A549 (cell line): Measurements from ENCODE around the gene FUCA1. TPM values are rescaled to one million over a fixed set of nuclear protein-coding genes. Genes with fewer than 3 reads are reported as not detected.

Experiments
- ATAC-seq, 2 experiments: fragments of 200-7000 bp in 1 of 2; fragments of >200 bp in 1 of 2; cut with Nextera tagmentation in 1 of 2; cut with Tn5 transposase in 1 of 2; 3 replicates each; pipeline versions ENCODE4 v1.8.0 to v1.9.1; 2018 to 2020; ENCODE audit warnings: mild to moderate bottlenecking in 1 of 2, moderate library complexity in 1 of 2
- CTCF ChIA-PET: fragments of 300-600 bp; sonication (Branson Sonifier 250); formaldehyde crosslinking; extraction: SDS; loops from one replicate; lab custom pipeline; 2021; ENCODE audit warnings: antibody characterized with exemption, inconsistent platforms; lab: Yijun Ruan, JAX
- POLR2A ChIA-PET: fragments of 350-600 bp; formaldehyde crosslinking; extraction: SDS; loops from one replicate; lab custom pipeline; 2021; ENCODE audit warnings: antibody characterized with exemption, inconsistent platforms; lab: Yijun Ruan, JAX
- DNase-seq, 2 experiments: peaks; one replicate each; pipeline versions ENCODE4 v3.0.0 to v3.0.0-alpha.2; 2011 to 2016; ENCODE audit warnings: low read depth in 1 of 2, low spot score in 1 of 2
- FAIRE-seq: peaks from 2 replicates; lab custom pipeline; 2011; peaks lifted over from hg19 to GRCh38; lab: Jason Lieb, UNC
- H3K27ac ChIP-seq, 2 experiments: fragments of >200 bp; sonication (Bioruptor Twin); formaldehyde crosslinking; 3 replicates each; pipeline ENCODE4 v1.5.1; 2016 to 2017
- H3K4me1 ChIP-seq: fragments of >200 bp; sonication (Bioruptor Twin); formaldehyde crosslinking; 3 replicates; pipeline ENCODE4 v1.6.1; 2016
- H3K4me2 ChIP-seq: fragments of >200 bp; sonication (Bioruptor Twin); formaldehyde crosslinking; 3 replicates; pipeline ENCODE4 v1.6.1; 2016
- H3K4me3 ChIP-seq: fragments of >200 bp; sonication (Bioruptor Twin); formaldehyde crosslinking; 3 replicates; pipeline ENCODE4 v1.5.1; 2016
- H3K9me3 ChIP-seq: fragments of >200 bp; sonication (Bioruptor Twin); formaldehyde crosslinking; 3 replicates; pipeline ENCODE4 v1.6.1; 2016
- BCL3 ChIP-seq: fragments of >200 bp; sonication (Bioruptor Twin); formaldehyde crosslinking; IDR thresholded peaks from 3 replicates; pipeline ENCODE4 v1.6.1; 2016
- BHLHE40 ChIP-seq: IDR thresholded peaks from 2 replicates; pipeline ENCODE4 v1.6.1; 2012; ENCODE audit warnings: low read depth, low read length, inconsistent platforms
- CEBPB ChIP-seq, 2 experiments: fragments of >200 bp in 1 of 2; sonication (Bioruptor Twin) in 1 of 2; formaldehyde crosslinking in 1 of 2; IDR thresholded peaks; 2 replicates each; pipeline ENCODE4 v1.6.1; 2012 to 2016
- CHD4 ChIP-seq: fragments of 200-600 bp; sonication (generic); IDR thresholded peaks from 2 replicates; pipeline ENCODE4 v1.6.1; 2016; ENCODE audit warnings: antibody characterized with exemption, mild to moderate bottlenecking, borderline replicate concordance
- EHF ChIP-seq: fragments of 250-450 bp; sonication (Bioruptor Pico); IDR thresholded peaks from 2 replicates; pipeline ENCODE4 v1.5.0; 2020; ENCODE audit warnings: mild to moderate bottlenecking
- EHMT2 ChIP-seq: fragments of 200-600 bp; sonication (generic); IDR thresholded peaks from 2 replicates; pipeline ENCODE4 v1.6.1; 2016; ENCODE audit warnings: antibody characterized with exemption, low read depth, mild to moderate bottlenecking, moderate library complexity
- EP300 ChIP-seq, 2 experiments: fragments of >200 bp; sonication (Bioruptor Twin); formaldehyde crosslinking; IDR thresholded peaks; 2 replicates in 1 of 2; 3 replicates in 1 of 2; pipeline ENCODE4 v1.6.1; 2016 to 2017
- ESRRA ChIP-seq: fragments of 150-350 bp; IDR thresholded peaks from 2 replicates; pipeline ENCODE4 v1.6.1; 2014; ENCODE audit warnings: mild to moderate bottlenecking, low read length, borderline replicate concordance
- FOSB ChIP-seq: fragments of 250-450 bp; sonication (Bioruptor Pico); IDR thresholded peaks from 2 replicates; pipeline ENCODE4 v1.5.0; 2020; ENCODE audit warnings: mild to moderate bottlenecking, moderate library complexity
- FOXS1 ChIP-seq: fragments of 250-450 bp; sonication (Bioruptor Pico); IDR thresholded peaks from 2 replicates; pipeline ENCODE4 v1.5.0; 2020; ENCODE audit warnings: mild to moderate bottlenecking, moderate library complexity
- GATA3 ChIP-seq: IDR thresholded peaks from 2 replicates; pipeline ENCODE4 v1.6.1; 2012; ENCODE audit warnings: borderline replicate concordance
- HDAC2 ChIP-seq: fragments of 200-600 bp; sonication (generic); IDR thresholded peaks from 2 replicates; pipeline ENCODE4 v1.6.1; 2016
- HES2 ChIP-seq: fragments of >200 bp; sonication (Bioruptor Twin); formaldehyde crosslinking; IDR thresholded peaks from 2 replicates; pipeline ENCODE4 v1.6.1; 2016
- HMGXB4 ChIP-seq: fragments of 250-450 bp; sonication (Bioruptor Pico); IDR thresholded peaks from 2 replicates; pipeline ENCODE4 v1.5.0; 2021; ENCODE audit warnings: mild to moderate bottlenecking, moderate library complexity, borderline replicate concordance
- HOXB5 ChIP-seq: fragments of 250-450 bp; sonication (Bioruptor Pico); IDR thresholded peaks from 2 replicates; pipeline ENCODE4 v1.5.0; 2020; ENCODE audit warnings: mild to moderate bottlenecking, moderate library complexity
- JUN ChIP-seq, 2 experiments: fragments of >200 bp; sonication (Bioruptor Twin); formaldehyde crosslinking; IDR thresholded peaks; 2 replicates in 1 of 2; 3 replicates in 1 of 2; pipeline ENCODE4 v1.6.1; 2016 to 2017
- JUNB ChIP-seq: fragments of >200 bp; sonication (Bioruptor Twin); formaldehyde crosslinking; IDR thresholded peaks from 2 replicates; pipeline ENCODE4 v1.6.1; 2016
- KDM1A ChIP-seq: fragments of 200-600 bp; sonication (generic); IDR thresholded peaks from 2 replicates; pipeline ENCODE4 v1.6.1; 2016; ENCODE audit warnings: low read depth, mild to moderate bottlenecking
- MAFK ChIP-seq: fragments of 450-650 bp; IDR thresholded peaks from 2 replicates; pipeline ENCODE4 v1.6.1; 2014; ENCODE audit not compliant: partially characterized antibody
- MAZ ChIP-seq: fragments of 150-350 bp; IDR thresholded peaks from 2 replicates; pipeline ENCODE4 v1.6.1; 2014; ENCODE audit warnings: antibody characterized with exemption, low read depth, low read length, borderline replicate concordance
- NR3C1 ChIP-seq: fragments of >200 bp; sonication (Bioruptor Twin); formaldehyde crosslinking; IDR thresholded peaks from 3 replicates; pipeline ENCODE4 v1.6.1; 2017
- PHF8 ChIP-seq: fragments of 200-600 bp; sonication (generic); IDR thresholded peaks from 2 replicates; pipeline ENCODE4 v1.6.1; 2016; ENCODE audit warnings: low read depth, mild to moderate bottlenecking, antibody characterized with exemption, moderate library complexity, borderline replicate concordance
- RCOR1 ChIP-seq: fragments of 150-350 bp; IDR thresholded peaks from 2 replicates; pipeline ENCODE4 v1.6.1; 2014; ENCODE audit warnings: antibody characterized with exemption, low read length, low read depth
- RNF2 ChIP-seq: fragments of 200-600 bp; sonication (generic); IDR thresholded peaks from 2 replicates; pipeline ENCODE4 v1.6.1; 2016; ENCODE audit warnings: low read depth, mild to moderate bottlenecking, antibody characterized with exemption, moderate library complexity, borderline replicate concordance
- SREBF2 ChIP-seq: fragments of 450-650 bp; IDR thresholded peaks from 2 replicates; pipeline ENCODE4 v1.6.1; 2014; ENCODE audit warnings: mild to moderate bottlenecking, moderate library complexity
- ZSCAN20 ChIP-seq: fragments of 250-450 bp; sonication (Bioruptor Pico); IDR thresholded peaks from 2 replicates; pipeline ENCODE4 v1.8.0; 2022; ENCODE audit warnings: mild to moderate bottlenecking, moderate library complexity
- WGBS: methylation state at CpG from one replicate; pipeline ENCODE4 v1.1.6; 2017; ENCODE audit errors: missing lambda C conversion rate; 5-methylcytosine and 5-hydroxymethylcytosine counted together
- polyA plus RNA-seq, 4 experiments: library from polyadenylated mRNA; depleted of rRNA in 3 of 4; stranded (reverse); fragments of >200 nt; fragmentation: RNase III in 1 of 4; extraction: RNeasy Plus Mini Kit Qiagen cat#74134 plus additional on column Dnase treatment in 1 of 4; gene quantifications; 2 replicates in 3 of 4; 3 replicates in 1 of 4; pipeline ENCODE4 v1.2.3, GENCODE V29; 2011 to 2017
- TF ChIP-seq, protein P1 (sequence below): IDR thresholded peaks from 2 replicates; pipeline ENCODE4 v1.6.1; 2012
- TF ChIP-seq, protein P2 (sequence below): IDR thresholded peaks from 2 replicates; pipeline ENCODE4 v1.6.1; 2012
- TF ChIP-seq, protein P3 (sequence below): fragments of 250-450 bp; sonication (Bioruptor Pico); IDR thresholded peaks from 2 replicates; pipeline ENCODE4 v1.5.0; 2020; ENCODE audit warnings: low read depth, mild to moderate bottlenecking, moderate library complexity

FUCA1 gene
- polyA plus RNA-seq, 2 of the 4 experiments (the other 2 are of a cell fraction) = 9.7 to 16.1 TPM

- DNase-seq (no peak), FAIRE-seq (no peak), ATAC-seq (no peak)
- ChIA-PET CTCF (interaction anchor here (0.9 to 1.7 kb wide), 4 partner anchors 8 to 112 kb away, joined by 3 to 6 read pairs (median 6); no protein-coding TSS in a partner anchor), POLR2A (no interaction called here)
- TF ChIP-seq PHF8 (no peak), JUNB (no peak), HES2 (no peak), JUN (IDR thresholded peaks at IDR 0.05) (no peak), NR3C1 (no peak)
- no peak overlapping the region for H3K27ac ChIP-seq
- H3K4me3 ChIP-seq = no peak overlapping the region
- 86% methylated on average over 2 of the region's 2 CpGs for WGBS
- H3K4me2 ChIP-seq = no peak overlapping the region
- no peaks in the 10 kb centered on the region for H3K9me3 ChIP-seq
- peaks cover 5% of the 10 kb centered on the region; the same call in 1 of the 3 replicates for H3K4me1 ChIP-seq
Observed at GRCh38 chr1:23805025-23805424, 63.1 kb downstream of the FUCA1 start.

- POLR2A ChIA-PET = no interaction called here
Observed at GRCh38 chr1:23804183-23804835, 63.8 kb downstream of the FUCA1 start.

DNA sequence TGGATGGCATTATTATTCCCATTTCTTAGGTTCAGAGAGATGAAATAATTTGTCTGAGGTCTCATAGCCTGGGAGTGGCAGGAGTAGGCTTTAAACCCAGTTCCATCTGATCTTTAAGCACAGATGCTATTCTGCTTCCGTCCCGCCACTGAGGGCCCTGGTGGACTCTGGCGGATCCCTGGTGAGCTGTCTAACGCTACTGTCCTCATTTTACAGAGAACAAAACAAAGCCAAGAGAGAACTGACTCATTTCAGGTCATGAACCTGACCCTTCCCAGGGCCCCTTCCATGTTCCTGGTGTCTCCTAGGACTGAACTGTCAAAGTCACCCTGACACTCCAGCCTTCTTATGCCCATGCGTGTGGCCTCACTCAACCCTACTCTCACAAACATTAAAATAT, 64.4 kb downstream of the FUCA1 start:
- Histone ChIP-seq H3K4me2 (no peak overlapping the region), H3K27ac (no peak overlapping the region), H3K4me3 (no peak overlapping the region), H3K4me1 (peaks cover 9% of the 10 kb centered on the region), H3K9me3 (no peaks in the 10 kb centered on the region)
- CTCF ChIA-PET = no interaction called here
- DNase-seq (no peak), FAIRE-seq (no peak), ATAC-seq (no peak)
- 91% methylated on average over 5 of the region's 5 CpGs for WGBS
- POLR2A ChIA-PET = no interaction called here
- TF ChIP-seq FOSB (CRISPR knock-in tag) (no peak), BCL3 (no peak), RNF2 (no peak), MAZ (no peak), GATA3 (no peak), CEBPB (IDR thresholded peaks at IDR 0.05) (no peak), HOXB5 (CRISPR knock-in tag) (no peak), MAFK (no peak), CHD4 (no peak), FOXS1 (CRISPR knock-in tag) (no peak), JUN (IDR thresholded peaks at IDR 0.05) (no peak), EHF (no peak)
- TF ChIP-seq, protein P1, sequence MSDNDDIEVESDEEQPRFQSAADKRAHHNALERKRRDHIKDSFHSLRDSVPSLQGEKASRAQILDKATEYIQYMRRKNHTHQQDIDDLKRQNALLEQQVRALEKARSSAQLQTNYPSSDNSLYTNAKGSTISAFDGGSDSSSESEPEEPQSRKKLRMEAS = no peak

More at GRCh38 chr1:23804183-23804835, 63.8 kb downstream of the FUCA1 start:
- CTCF ChIA-PET = no interaction called here
- H3K4me2 ChIP-seq = no peak overlapping the region
- H3K4me1 ChIP-seq = peaks cover 3% of the 10 kb centered on the region; the same call in 2 of the 3 replicates
- H3K9me3 ChIP-seq = no peaks in the 10 kb centered on the region
- 79% methylated on average over 7 of the region's 7 CpGs for whole genome bisulfite sequencing
- ATAC-seq (no peak), FAIRE-seq (no peak), DNase-seq (no peak)
- no peak overlapping the region for H3K4me3 ChIP-seq
- no peak for TF ChIP-seq SREBF2
- TF ChIP-seq JUN (IDR thresholded peaks at IDR 0.05) = no peak
- no peak for TF ChIP-seq EHMT2
- TF ChIP-seq ZSCAN20 = no peak
- no peak for TF ChIP-seq ESRRA
- TF ChIP-seq HMGXB4 (CRISPR knock-in tag) = no peak
- TF ChIP-seq, protein P2, sequence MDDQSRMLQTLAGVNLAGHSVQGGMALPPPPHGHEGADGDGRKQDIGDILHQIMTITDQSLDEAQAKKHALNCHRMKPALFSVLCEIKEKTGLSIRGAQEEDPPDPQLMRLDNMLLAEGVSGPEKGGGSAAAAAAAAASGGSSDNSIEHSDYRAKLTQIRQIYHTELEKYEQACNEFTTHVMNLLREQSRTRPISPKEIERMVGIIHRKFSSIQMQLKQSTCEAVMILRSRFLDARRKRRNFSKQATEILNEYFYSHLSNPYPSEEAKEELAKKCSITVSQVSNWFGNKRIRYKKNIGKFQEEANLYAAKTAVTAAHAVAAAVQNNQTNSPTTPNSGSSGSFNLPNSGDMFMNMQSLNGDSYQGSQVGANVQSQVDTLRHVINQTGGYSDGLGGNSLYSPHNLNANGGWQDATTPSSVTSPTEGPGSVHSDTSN = no peak
- no peak for TF ChIP-seq RNF2
- no peak for TF ChIP-seq HDAC2
- TF ChIP-seq, protein P3, sequence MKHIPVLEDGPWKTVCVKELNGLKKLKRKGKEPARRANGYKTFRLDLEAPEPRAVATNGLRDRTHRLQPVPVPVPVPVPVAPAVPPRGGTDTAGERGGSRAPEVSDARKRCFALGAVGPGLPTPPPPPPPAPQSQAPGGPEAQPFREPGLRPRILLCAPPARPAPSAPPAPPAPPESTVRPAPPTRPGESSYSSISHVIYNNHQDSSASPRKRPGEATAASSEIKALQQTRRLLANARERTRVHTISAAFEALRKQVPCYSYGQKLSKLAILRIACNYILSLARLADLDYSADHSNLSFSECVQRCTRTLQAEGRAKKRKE (CRISPR knock-in tag) = no peak
- no peak for TF ChIP-seq BHLHE40
- no peak for TF ChIP-seq KDM1A
- no peak for TF ChIP-seq EP300 (IDR thresholded peaks at IDR 0.05)
- TF ChIP-seq, protein P1 = no peak
- no peak for TF ChIP-seq RCOR1
- no peak for TF ChIP-seq MAZ
- no peak for TF ChIP-seq HES2
- H3K27ac ChIP-seq = no peak overlapping the region
